ENCODE data around the gene IL16. TPM values are rescaled to one million over a fixed set of nuclear protein-coding genes. Genes with fewer than 3 reads are reported as not detected.

IL16 gene
- total RNA-seq, 1 experiment from 2014 or later, result 0.81 TPM

GRCh38 chr15:81351651-81352050, 155.0 kb downstream of the IL16 start (continued):
- TF ChIP-seq MAX (IDR thresholded peaks at IDR 0.05), result no peak

GRCh38 chr15:81356252-81356651, 159.6 kb downstream of the IL16 start:
- no peak for TF ChIP-seq RAD21 (IDR thresholded peaks at IDR 0.05; ENCODE audit: low read depth)
- no peak for TF ChIP-seq CBX3 (IDR thresholded peaks at IDR 0.05; ENCODE audit: low read depth)
- no peak for TF ChIP-seq FOSL1 (IDR thresholded peaks at IDR 0.05; ENCODE audit: low read depth)
- no peak for TF ChIP-seq JUND (IDR thresholded peaks at IDR 0.05)
- TF ChIP-seq SP1 (IDR thresholded peaks at IDR 0.05; ENCODE audit: low read depth), result no peak
- no peak for TF ChIP-seq POLR2AphosphoS5 (IDR thresholded peaks at IDR 0.05; ENCODE audit: low read depth, low read length)
- Histone ChIP-seq H3K4me2 (ENCODE audit: low read length) (no peak overlapping the region), H2AFZ (ENCODE audit: low read depth, low read length, poor library complexity, severe bottlenecking) (no peak overlapping the region), H4K20me1 (ENCODE audit: insufficient read depth) (no peaks in the 10 kb centered on the region), H3K9me2 (ENCODE audit: insufficient read depth) (no peaks in the 10 kb centered on the region), H3K9me3 (ENCODE audit: control insufficient read depth in 1 of 2, insufficient read depth in 1 of 2, low read depth in 1 of 2, low read length in 2 of 2) (no peaks in the 10 kb centered on the region), H3K27me3 (ENCODE audit: insufficient read depth, low read length) (no peaks in the 10 kb centered on the region), H3K79me2 (ENCODE audit: insufficient read depth, low read length) (no peaks in the 10 kb centered on the region), H3K9ac (ENCODE audit: low read length) (no peak overlapping the region), H3K4me1 (ENCODE audit: control insufficient read depth in 1 of 2, insufficient read depth in 2 of 2, low read length in 2 of 2) (no peaks in the 10 kb centered on the region), H3K36me3 (ENCODE audit: control insufficient read depth in 1 of 2, insufficient read depth in 2 of 2, low read length in 2 of 2) (no peaks in the 10 kb centered on the region), H3K4me3 (replicated peaks in 1 of 2; ENCODE audit: low read depth in 1 of 2, low read length in 2 of 2) (no peak overlapping the region), H3K27ac (ENCODE audit: low read depth, low read length) (no peak overlapping the region)
- no peak for ATAC-seq
- intact Hi-C loops (cut with micrococcal nuclease), result no loop called here
- CTCF ChIA-PET, result interaction anchor here (1.8 kb wide), 1 partner anchor 90 kb away, joined by 5 read pairs; no protein-coding TSS in a partner anchor
- no TSS peak for BruUV-seq (replicated peaks)
- POLR2A ChIA-PET, result no interaction called here
- RAD21 ChIA-PET (ENCODE audit: low non-redundant PET in 1 of 2, low total read pairs in 2 of 2, uncharacterized antibody in 2 of 2, unreplicated experiment in 2 of 2), result no interaction called here
- DNase-seq (ENCODE audit: low read depth, low spot score), result no peak

GRCh38 chr15:81357180-81357686, 160.6 kb downstream of the IL16 start:
- H3K4me2 ChIP-seq (ENCODE audit: low read length), result no peak overlapping the region
- H3K4me1 ChIP-seq (ENCODE audit: control insufficient read depth in 1 of 2, insufficient read depth in 2 of 2, low read length in 2 of 2), result no peaks in the 10 kb centered on the region
- no peaks in the 10 kb centered on the region for H3K9me3 ChIP-seq (ENCODE audit: control insufficient read depth in 1 of 2, insufficient read depth in 1 of 2, low read depth in 1 of 2, low read length in 2 of 2)
- peak; percentile 63 for ATAC-seq
- TF ChIP-seq REST (IDR thresholded peaks at IDR 0.05; ENCODE audit: low read depth) (no peak), EGR1 (IDR thresholded peaks at IDR 0.05; ENCODE audit: low read depth) (no peak), CEBPB (IDR thresholded peaks at IDR 0.05; ENCODE audit: low read depth) (no peak), CBX3 (IDR thresholded peaks at IDR 0.05; ENCODE audit: low read depth) (no peak), SIN3A (IDR thresholded peaks at IDR 0.05; ENCODE audit: low read depth) (no peak), EZH2 (IDR thresholded peaks at IDR 0.05) (no peak), CTCF (IDR thresholded peaks at IDR 0.05 in 2 of 3, conservative IDR thresholded peaks at IDR 0.05 in 1 of 3; ENCODE audit: borderline replicate concordance in 1 of 3, insufficient read depth in 1 of 3, low read depth in 2 of 3, low read length in 2 of 3) (peak in 2 of 3 experiments; percentile 19 to 35; a peak in 4 of 6 replicates), EZH2phosphoT487 (IDR thresholded peaks at IDR 0.05; ENCODE audit: borderline replicate concordance) (no peak)
- peak; percentile 6 for DNase-seq (ENCODE audit: low read depth, low spot score)
- H3K36me3 ChIP-seq (ENCODE audit: control insufficient read depth in 1 of 2, insufficient read depth in 2 of 2, low read length in 2 of 2), result no peaks in the 10 kb centered on the region
- H3K9me2 ChIP-seq (ENCODE audit: insufficient read depth), result no peaks in the 10 kb centered on the region
- POLR2A ChIA-PET, result interaction anchor here (0.9 kb wide), 1 partner anchor 18 kb away, joined by 3 read pairs; no protein-coding TSS in a partner anchor
- BruUV-seq (replicated peaks), result no TSS peak
- H3K27ac ChIP-seq (ENCODE audit: low read depth, low read length), result no peak overlapping the region
- CTCF ChIA-PET, result interaction anchor here (1.8 kb wide), 1 partner anchor 91 kb away, joined by 5 read pairs; no protein-coding TSS in a partner anchor
- no peaks in the 10 kb centered on the region for H3K79me2 ChIP-seq (ENCODE audit: insufficient read depth, low read length)
- RAD21 ChIA-PET (ENCODE audit: low non-redundant PET in 1 of 2, low total read pairs in 2 of 2, uncharacterized antibody in 2 of 2, unreplicated experiment in 2 of 2), result no interaction called here
- no peak overlapping the region for H2AFZ ChIP-seq (ENCODE audit: low read depth, low read length, poor library complexity, severe bottlenecking)
- no peak overlapping the region for H3K9ac ChIP-seq (ENCODE audit: low read length)
- no peaks in the 10 kb centered on the region for H3K27me3 ChIP-seq (ENCODE audit: insufficient read depth, low read length)
- intact Hi-C loops (cut with micrococcal nuclease), result no loop called here
- no peak overlapping the region for H3K4me3 ChIP-seq (replicated peaks in 1 of 2; ENCODE audit: low read depth in 1 of 2, low read length in 2 of 2)
- H4K20me1 ChIP-seq (ENCODE audit: insufficient read depth), result no peaks in the 10 kb centered on the region

Measured in HCT116 (cell line).